HG03442 (cell line): Measurements from ENCODE around the gene FAM151A.

Experiments
- ATAC-seq: cut with Tn5 transposase; IDR thresholded peaks from one replicate; pipeline ENCODE4 v1.9.1; 2021; ENCODE audit warnings: mild to moderate bottlenecking, moderate library complexity; ENCODE audit not compliant: unreplicated experiment

Gene FAM151A

GRCh38 chr1:54581621-54582035, 41.7 kb downstream of the FAM151A start:
- no peak for ATAC-seq

GRCh38 chr1:54580856-54581550, 42.3 kb downstream of the FAM151A start:
- ATAC-seq = no peak

- ATAC-seq = no peak
These were observed 44.0 kb downstream of the FAM151A start for GRCh38 chr1:54579337-54579781.

- no peak for ATAC-seq
These were observed 45.7 kb downstream of the FAM151A start for GRCh38 chr1:54577612-54578011.

GRCh38 chr1:54575605-54576290, 47.6 kb downstream of the FAM151A start:
- ATAC-seq = no peak

GRCh38 chr1:54575161-54575560, 48.2 kb downstream of the FAM151A start:
- no peak for ATAC-seq

GRCh38 chr1:54574158-54574778, 49.1 kb downstream of the FAM151A start:
- ATAC-seq = no peak

- ATAC-seq = no peak
These were observed 50.8 kb downstream of the FAM151A start for GRCh38 chr1:54572542-54572850.

- ATAC-seq = no peak
These were observed 51.4 kb downstream of the FAM151A start for GRCh38 chr1:54571803-54572541.

GRCh38 chr1:54571326-54571725, 52.0 kb downstream of the FAM151A start:
- no peak for ATAC-seq

GRCh38 chr1:54570161-54570560, 53.2 kb downstream of the FAM151A start:
- no peak for ATAC-seq

- ATAC-seq = no peak
These were observed 54.0 kb downstream of the FAM151A start for GRCh38 chr1:54569339-54569738.

- ATAC-seq = no peak
These were observed 55.4 kb downstream of the FAM151A start for GRCh38 chr1:54567961-54568360.

- no peak for ATAC-seq
These were observed 56.7 kb downstream of the FAM151A start for GRCh38 chr1:54566438-54567141.

- ATAC-seq = no peak
These were observed 58.2 kb downstream of the FAM151A start for GRCh38 chr1:54565113-54565501.

- no peak for ATAC-seq
These were observed 58.8 kb downstream of the FAM151A start for GRCh38 chr1:54564312-54565112.

GRCh38 chr1:54559771-54560231, 63.5 kb downstream of the FAM151A start:
- no peak for ATAC-seq
